K562 (cell line): ENCODE measurements around the gene FGFRL1.

Experiments
- CHD4 ChIP-seq: fragments of 200-600 bp; sonication (generic); IDR thresholded peaks from 3 replicates; pipeline ENCODE4 v1.6.1; 2012; ENCODE audit warnings: low read depth, mild to moderate bottlenecking, mixed read lengths, low read length, inconsistent platforms; ENCODE audit not compliant: insufficient read depth, insufficient replicate concordance, poor library complexity, severe bottlenecking
- HDAC2 ChIP-seq: fragments of 450-650 bp; IDR thresholded peaks from 2 replicates; pipeline ENCODE4 v1.6.1; 2016; ENCODE audit warnings: mild to moderate bottlenecking
- NRF1 ChIP-seq, 2 experiments: fragments of 450-650 bp; IDR thresholded peaks in 1 of 2; conservative IDR thresholded peaks in 1 of 2; 2 replicates each; pipeline ENCODE4 v1.6.1; 2014; ENCODE audit warnings: mild to moderate bottlenecking in 2 of 2

DNA sequence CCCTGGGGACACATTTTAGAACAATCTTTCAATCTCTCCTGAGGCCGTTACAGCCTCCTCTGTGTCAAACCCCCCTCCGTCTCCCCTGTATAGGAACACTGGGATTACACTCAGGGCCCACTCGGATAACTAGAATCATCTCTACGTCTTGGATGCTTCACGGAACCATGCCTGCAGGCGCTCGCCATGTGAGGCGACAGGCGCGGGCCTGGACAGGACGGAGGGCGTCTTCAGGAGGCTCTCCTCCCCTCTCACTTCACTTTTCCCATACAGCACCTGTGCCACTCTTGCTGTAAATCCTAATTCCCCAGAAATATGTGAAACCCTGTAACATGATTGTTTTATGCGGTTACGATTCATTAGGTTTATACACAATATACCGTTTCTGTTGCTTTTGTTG is 28.6 kb upstream of the FGFRL1 start:
- TF ChIP-seq HDAC2 (no peak), NRF1 (conservative IDR thresholded peaks at IDR 0.05 in 1 of 2, IDR thresholded peaks at IDR 0.05 in 1 of 2) (no peak), CHD4 (no peak)
